DND-41 (cell line): ENCODE data around the gene MMRN2.

Experiments
- ATAC-seq: fragments of 200-7000 bp; cut with Tn5 transposase; 3 replicates; pipeline ENCODE4 v1.9.1; 2021; ENCODE audit warnings: low read depth; ENCODE audit not compliant: insufficient read depth
- DNase-seq: peaks from one replicate; pipeline ENCODE4 v3.0.0-alpha.2; 2020
- H2AFZ ChIP-seq: 2 replicates; pipeline ENCODE4 v1.6.0; 2012; ENCODE audit warnings: low read depth, low read length
- H3K27ac ChIP-seq: 2 replicates; pipeline ENCODE4 v1.5.1; 2012; ENCODE audit warnings: low read length, inconsistent platforms
- H3K27me3 ChIP-seq: fragments of 200-600 bp; sonication (generic); 2 replicates; pipeline ENCODE4 v1.6.0; 2012; ENCODE audit warnings: low read length, mild to moderate bottlenecking, inconsistent platforms; ENCODE audit not compliant: insufficient read depth, poor library complexity
- H3K36me3 ChIP-seq: 2 replicates; pipeline ENCODE4 v1.5.1; 2012; ENCODE audit warnings: low read length, inconsistent platforms; ENCODE audit not compliant: insufficient read depth
- H3K4me1 ChIP-seq: 2 replicates; pipeline ENCODE4 v1.5.1; 2012; ENCODE audit warnings: mild to moderate bottlenecking, low read length; ENCODE audit not compliant: insufficient read depth
- H3K4me2 ChIP-seq: 2 replicates; pipeline ENCODE4 v1.6.0; 2012; ENCODE audit warnings: mild to moderate bottlenecking, moderate library complexity, low read length, inconsistent platforms; ENCODE audit not compliant: insufficient read depth
- H3K4me3 ChIP-seq, 2 experiments: fragments of 200-600 bp in 1 of 2; shearing (Covaris generic) in 1 of 2; 2 replicates each; pipeline ENCODE4 v1.5.1; 2012 to 2016; ENCODE audit warnings: inconsistent platforms in 2 of 2, low read length in 2 of 2, mild to moderate bottlenecking in 2 of 2, low read depth in 1 of 2, moderate library complexity in 1 of 2
- H3K79me2 ChIP-seq: 2 replicates; pipeline ENCODE4 v1.6.0; 2012; ENCODE audit warnings: low read length, inconsistent platforms; ENCODE audit not compliant: insufficient read depth
- H3K9ac ChIP-seq: 2 replicates; pipeline ENCODE4 v1.6.0; 2012; ENCODE audit warnings: low read depth, mild to moderate bottlenecking, inconsistent platforms, low read length, moderate library complexity
- H3K9me3 ChIP-seq: 2 replicates; pipeline ENCODE4 v1.5.1; 2012; ENCODE audit warnings: low read length, moderate library complexity, mild to moderate bottlenecking, inconsistent platforms; ENCODE audit not compliant: insufficient read depth, severe bottlenecking
- H4K20me1 ChIP-seq: 2 replicates; pipeline ENCODE4 v1.6.0; 2012; ENCODE audit warnings: low read length; ENCODE audit not compliant: insufficient read depth
- CTCF ChIP-seq: IDR thresholded peaks from 2 replicates; pipeline ENCODE4 v1.5.1; 2012; ENCODE audit warnings: borderline replicate concordance, low read length, moderate library complexity, mild to moderate bottlenecking; ENCODE audit not compliant: poor library complexity, severe bottlenecking; ENCODE audit errors: extremely low read depth
- EZH2 ChIP-seq: IDR thresholded peaks from 3 replicates; pipeline ENCODE4 v1.6.1; 2012; ENCODE audit warnings: borderline replicate concordance, low read depth, mild to moderate bottlenecking, moderate library complexity, low read length, inconsistent platforms; ENCODE audit not compliant: severe bottlenecking

MMRN2 gene

GRCh38 chr10:86929468-86930380 is 27.7 kb downstream of the MMRN2 start:
- Histone ChIP-seq H3K27ac (no peak overlapping the region), H3K27me3 (no peaks in the 10 kb centered on the region), H3K36me3 (no peaks in the 10 kb centered on the region), H3K4me1 (no peaks in the 10 kb centered on the region), H3K79me2 (no peaks in the 10 kb centered on the region), H2AFZ (no peak overlapping the region), H3K4me3 (no peak overlapping the region), H3K9ac (no peak overlapping the region), H4K20me1 (no peaks in the 10 kb centered on the region), H3K9me3 (no peaks in the 10 kb centered on the region), H3K4me2 (no peak overlapping the region)
- no peak for TF ChIP-seq EZH2
- TF ChIP-seq CTCF: no peak
- DNase-seq (no peak), ATAC-seq (no peak)

- H3K4me1 ChIP-seq: no peaks in the 10 kb centered on the region
- no peaks in the 10 kb centered on the region for H3K79me2 ChIP-seq
- DNase-seq (no peak), ATAC-seq (no peak)
- no peak overlapping the region for H2AFZ ChIP-seq
- H3K9me3 ChIP-seq: no peaks in the 10 kb centered on the region
- H3K36me3 ChIP-seq: peaks cover 32% of the 10 kb centered on the region
- no peaks in the 10 kb centered on the region; the same call in 1 of the 2 replicates for H4K20me1 ChIP-seq
- no peak overlapping the region for H3K9ac ChIP-seq
- no peak overlapping the region for H3K4me3 ChIP-seq
- TF ChIP-seq CTCF: no peak
- no peak for TF ChIP-seq EZH2
- no peak overlapping the region for H3K4me2 ChIP-seq
- no peak overlapping the region for H3K27ac ChIP-seq
- no peaks in the 10 kb centered on the region for H3K27me3 ChIP-seq
These were observed 34.9 kb downstream of the MMRN2 start for GRCh38 chr10:86922553-86922961.

- Histone ChIP-seq H3K9ac (no peak overlapping the region), H2AFZ (no peak overlapping the region), H3K4me1 (no peaks in the 10 kb centered on the region), H3K4me3 (no peak overlapping the region), H3K27ac (no peak overlapping the region), H3K79me2 (no peaks in the 10 kb centered on the region), H4K20me1 (no peaks in the 10 kb centered on the region; the same call in 1 of the 2 replicates), H3K9me3 (no peaks in the 10 kb centered on the region), H3K4me2 (no peak overlapping the region), H3K36me3 (peaks cover 37% of the 10 kb centered on the region), H3K27me3 (no peaks in the 10 kb centered on the region)
- TF ChIP-seq CTCF (no peak), EZH2 (no peak)
- no peak for ATAC-seq
- no peak for DNase-seq
These were observed 39.4 kb downstream of the MMRN2 start for GRCh38 chr10:86918022-86918471.
